SH-SY5Y (cell line): ENCODE data around the gene TCP11.

Source experiments
- GATA2 ChIP-seq: IDR thresholded peaks from 2 replicates; pipeline ENCODE4 v1.6.1; 2011; ENCODE audit warnings: mild to moderate bottlenecking, low read depth, low read length
- GATA3 ChIP-seq: IDR thresholded peaks from 2 replicates; pipeline ENCODE4 v1.6.1; 2011; ENCODE audit warnings: low read depth, mild to moderate bottlenecking, low read length, moderate library complexity

- TF ChIP-seq GATA2 (no peak), GATA3 (no peak)
These were observed 31.9 kb upstream of the TCP11 start for GRCh38 chr6:35173044-35173426.
